ENCODE measurements around the gene NLRP7.
"Not testable (repeated sequence)": the region's sequence is repeated elsewhere in the genome, so short reads cannot be mapped to it uniquely, and the experiment has no call there.

Gene NLRP7

GRCh38 chr19:54947381-54947780, at the start of gene NLRP7:
Gene NLRP7, minus strand, starts transcription at chr19:54947530.
- DNase-seq (ENCODE audit: low spot score), result no peak

- no peak for DNase-seq (ENCODE audit: low spot score)
Observed at GRCh38 chr19:54995561-54995960, 48.2 kb upstream of the NLRP7 start.

- not testable (repeated sequence) for DNase-seq (ENCODE audit: low spot score)
Observed at GRCh38 chr19:54989531-54989930, 42.2 kb upstream of the NLRP7 start.

GRCh38 chr19:54982562-54982961, 35.2 kb upstream of the NLRP7 start:
- DNase-seq (ENCODE audit: low spot score), result not testable (repeated sequence)

- not testable (repeated sequence) for DNase-seq (ENCODE audit: low spot score)
Observed at GRCh38 chr19:54973229-54974090, 26.1 kb upstream of the NLRP7 start.

GRCh38 chr19:54971446-54971845, 24.1 kb upstream of the NLRP7 start:
- not testable (repeated sequence) for DNase-seq (ENCODE audit: low spot score)

GRCh38 chr19:54969647-54970046, 22.3 kb upstream of the NLRP7 start:
- no peak for DNase-seq (ENCODE audit: low spot score)

- DNase-seq (ENCODE audit: low spot score), result no peak
Observed at GRCh38 chr19:54967611-54968010, 20.3 kb upstream of the NLRP7 start.

- not testable (repeated sequence) for DNase-seq (ENCODE audit: low spot score)
Observed at GRCh38 chr19:54965055-54965454, 17.7 kb upstream of the NLRP7 start.

- no peak for DNase-seq (ENCODE audit: low spot score)
Observed at GRCh38 chr19:54959840-54960239, 12.5 kb upstream of the NLRP7 start.

- no peak for DNase-seq (ENCODE audit: low spot score)
Observed at GRCh38 chr19:54955376-54955775, 8.0 kb upstream of the NLRP7 start.

GRCh38 chr19:54953345-54953713, 6.0 kb upstream of the NLRP7 start:
- DNase-seq (ENCODE audit: low spot score), result not testable (repeated sequence)

GRCh38 chr19:54952591-54953344, 5.4 kb upstream of the NLRP7 start:
- DNase-seq (ENCODE audit: low spot score), result no peak

- not testable (repeated sequence) for DNase-seq (ENCODE audit: low spot score)
Observed at GRCh38 chr19:54950580-54950979, 3.2 kb upstream of the NLRP7 start.

GRCh38 chr19:54949412-54949811, 2.1 kb upstream of the NLRP7 start:
- DNase-seq (ENCODE audit: low spot score), result no peak

- DNase-seq (ENCODE audit: low spot score), result not testable (repeated sequence)
Observed at GRCh38 chr19:54943772-54944361, 3.5 kb downstream of the NLRP7 start.

GRCh38 chr19:54939538-54939937, 7.8 kb downstream of the NLRP7 start:
- not testable (repeated sequence) for DNase-seq (ENCODE audit: low spot score)

- no peak for DNase-seq (ENCODE audit: low spot score)
Observed at GRCh38 chr19:54938906-54939305, 8.4 kb downstream of the NLRP7 start.

- no peak for DNase-seq (ENCODE audit: low spot score)
Observed at GRCh38 chr19:54937926-54938325, 9.4 kb downstream of the NLRP7 start.

- DNase-seq (ENCODE audit: low spot score), result no peak
Observed at GRCh38 chr19:54928299-54928698, 19.0 kb downstream of the NLRP7 start.

GRCh38 chr19:54923276-54923675, 24.1 kb downstream of the NLRP7 start:
- DNase-seq (ENCODE audit: low spot score), result no peak

GRCh38 chr19:54921082-54921481, 26.2 kb downstream of the NLRP7 start:
- DNase-seq (ENCODE audit: low spot score), result no peak
